Measurements from ENCODE around the gene SH3BP5L. TPM values are rescaled to one million over a fixed set of nuclear protein-coding genes. Genes with fewer than 3 reads are reported as not detected.

The SH3BP5L gene
- total and polyA plus RNA-seq, 2 donors (not counting 1 experiment from before 2014, with no cell fraction given) = 17.5 to 19.8 TPM

- Histone ChIP-seq H3K9ac (ENCODE audit: insufficient read depth, low read length) (no peak overlapping the region), H3K36me3 (ENCODE audit: control insufficient read depth, insufficient read depth, low read length) (peaks cover 24% of the 10 kb centered on the region)
- no peak for DNase-seq (ENCODE audit: low read depth in 2 of 2)
Measured at GRCh38 chr1:248849152-248849551, 23.4 kb upstream of the SH3BP5L start.

GRCh38 chr1:248848602-248849001 is 22.9 kb upstream of the SH3BP5L start:
- H3K9ac ChIP-seq (ENCODE audit: insufficient read depth, low read length) = no peak overlapping the region
- peaks cover 7% of the 10 kb centered on the region for H3K79me2 ChIP-seq (ENCODE audit: control insufficient read depth, insufficient read depth, low read length)
- H3K4me1 ChIP-seq (ENCODE audit: control insufficient read depth, extremely low read depth, insufficient read depth, low read length) = no peaks in the 10 kb centered on the region
- H3K4me3 ChIP-seq (replicated peaks in 1 of 4; ENCODE audit: control extremely low read depth in 1 of 4, insufficient read depth in 1 of 4, low read depth in 3 of 4, low read length in 4 of 4) = no peak overlapping the region
- no peaks in the 10 kb centered on the region for H3K27me3 ChIP-seq (ENCODE audit: control insufficient read depth, insufficient read depth, low read length)
- no peak overlapping the region for H2AFZ ChIP-seq (ENCODE audit: low read length)
- H3K4me2 ChIP-seq (ENCODE audit: extremely low read depth, insufficient read depth, low read length) = no peak overlapping the region
- no peak overlapping the region for H3K27ac ChIP-seq (ENCODE audit: insufficient read depth, low read length)
- TF ChIP-seq CTCF (conservative IDR thresholded peaks at IDR 0.05 in 1 of 2, IDR thresholded peaks at IDR 0.05 in 1 of 2; ENCODE audit: low read depth in 1 of 2, low read length in 2 of 2) (no peak), EZH2 (IDR thresholded peaks at IDR 0.05; ENCODE audit: low read length, missing control alignments) (no peak)
- peaks cover 20% of the 10 kb centered on the region for H3K36me3 ChIP-seq (ENCODE audit: control insufficient read depth, insufficient read depth, low read length)
- H4K20me1 ChIP-seq (ENCODE audit: control insufficient read depth, extremely low read depth, insufficient read depth, low read length) = no peaks in the 10 kb centered on the region
- no peaks in the 10 kb centered on the region for H3K9me3 ChIP-seq (ENCODE audit: control insufficient read depth, insufficient read depth, low read depth, low read length)
- DNase-seq (ENCODE audit: low read depth in 2 of 2) = no peak

More at GRCh38 chr1:248849152-248849551, 23.4 kb upstream of the SH3BP5L start:
- no peak overlapping the region for H3K4me2 ChIP-seq (ENCODE audit: extremely low read depth, insufficient read depth, low read length)
- H4K20me1 ChIP-seq (ENCODE audit: control insufficient read depth, extremely low read depth, insufficient read depth, low read length) = no peaks in the 10 kb centered on the region
- TF ChIP-seq EZH2 (IDR thresholded peaks at IDR 0.05; ENCODE audit: low read length, missing control alignments) (no peak), CTCF (conservative IDR thresholded peaks at IDR 0.05 in 1 of 2, IDR thresholded peaks at IDR 0.05 in 1 of 2; ENCODE audit: low read depth in 1 of 2, low read length in 2 of 2) (no peak)
- H3K9me3 ChIP-seq (ENCODE audit: control insufficient read depth, insufficient read depth, low read depth, low read length) = no peaks in the 10 kb centered on the region
- H3K79me2 ChIP-seq (ENCODE audit: control insufficient read depth, insufficient read depth, low read length) = peaks cover 4% of the 10 kb centered on the region
- H2AFZ ChIP-seq (ENCODE audit: low read length) = no peak overlapping the region
- H3K27me3 ChIP-seq (ENCODE audit: control insufficient read depth, insufficient read depth, low read length) = no peaks in the 10 kb centered on the region
- H3K27ac ChIP-seq (ENCODE audit: insufficient read depth, low read length) = no peak overlapping the region
- no peak overlapping the region for H3K4me3 ChIP-seq (replicated peaks in 1 of 4; ENCODE audit: control extremely low read depth in 1 of 4, insufficient read depth in 1 of 4, low read depth in 3 of 4, low read length in 4 of 4)
- no peaks in the 10 kb centered on the region for H3K4me1 ChIP-seq (ENCODE audit: control insufficient read depth, extremely low read depth, insufficient read depth, low read length)

- no peak overlapping the region for H3K4me3 ChIP-seq (replicated peaks in 1 of 4; ENCODE audit: control extremely low read depth in 1 of 4, insufficient read depth in 1 of 4, low read depth in 3 of 4, low read length in 4 of 4)
- H3K27ac ChIP-seq (ENCODE audit: insufficient read depth, low read length) = no peak overlapping the region
- TF ChIP-seq EZH2 (IDR thresholded peaks at IDR 0.05; ENCODE audit: low read length, missing control alignments) = no peak
- no peak for TF ChIP-seq CTCF (conservative IDR thresholded peaks at IDR 0.05 in 1 of 2, IDR thresholded peaks at IDR 0.05 in 1 of 2; ENCODE audit: low read depth in 1 of 2, low read length in 2 of 2)
- H2AFZ ChIP-seq (ENCODE audit: low read length) = no peak overlapping the region
- H4K20me1 ChIP-seq (ENCODE audit: control insufficient read depth, extremely low read depth, insufficient read depth, low read length) = no peaks in the 10 kb centered on the region
- H3K27me3 ChIP-seq (ENCODE audit: control insufficient read depth, insufficient read depth, low read length) = no peaks in the 10 kb centered on the region
- no peak for DNase-seq (ENCODE audit: low read depth in 2 of 2)
- H3K4me2 ChIP-seq (ENCODE audit: extremely low read depth, insufficient read depth, low read length) = no peak overlapping the region
- H3K79me2 ChIP-seq (ENCODE audit: control insufficient read depth, insufficient read depth, low read length) = peaks cover 10% of the 10 kb centered on the region
- no peak overlapping the region for H3K9ac ChIP-seq (ENCODE audit: insufficient read depth, low read length)
- peaks cover 20% of the 10 kb centered on the region for H3K36me3 ChIP-seq (ENCODE audit: control insufficient read depth, insufficient read depth, low read length)
- H3K9me3 ChIP-seq (ENCODE audit: control insufficient read depth, insufficient read depth, low read depth, low read length) = no peaks in the 10 kb centered on the region
- H3K4me1 ChIP-seq (ENCODE audit: control insufficient read depth, extremely low read depth, insufficient read depth, low read length) = no peaks in the 10 kb centered on the region
Measured at GRCh38 chr1:248847956-248848561, 22.3 kb upstream of the SH3BP5L start.

All from fibroblast of lung (primary cell).